ENCODE measurements around the gene DEK.

- TF ChIP-seq CTCF (IDR thresholded peaks at IDR 0.05) (no peak), POLR2A (IDR thresholded peaks at IDR 0.05) (no peak)
Measured at GRCh38 chr6:18187701-18188100, 76.6 kb downstream of the DEK start.
